ENCODE results near the gene PRR3.

DNA sequence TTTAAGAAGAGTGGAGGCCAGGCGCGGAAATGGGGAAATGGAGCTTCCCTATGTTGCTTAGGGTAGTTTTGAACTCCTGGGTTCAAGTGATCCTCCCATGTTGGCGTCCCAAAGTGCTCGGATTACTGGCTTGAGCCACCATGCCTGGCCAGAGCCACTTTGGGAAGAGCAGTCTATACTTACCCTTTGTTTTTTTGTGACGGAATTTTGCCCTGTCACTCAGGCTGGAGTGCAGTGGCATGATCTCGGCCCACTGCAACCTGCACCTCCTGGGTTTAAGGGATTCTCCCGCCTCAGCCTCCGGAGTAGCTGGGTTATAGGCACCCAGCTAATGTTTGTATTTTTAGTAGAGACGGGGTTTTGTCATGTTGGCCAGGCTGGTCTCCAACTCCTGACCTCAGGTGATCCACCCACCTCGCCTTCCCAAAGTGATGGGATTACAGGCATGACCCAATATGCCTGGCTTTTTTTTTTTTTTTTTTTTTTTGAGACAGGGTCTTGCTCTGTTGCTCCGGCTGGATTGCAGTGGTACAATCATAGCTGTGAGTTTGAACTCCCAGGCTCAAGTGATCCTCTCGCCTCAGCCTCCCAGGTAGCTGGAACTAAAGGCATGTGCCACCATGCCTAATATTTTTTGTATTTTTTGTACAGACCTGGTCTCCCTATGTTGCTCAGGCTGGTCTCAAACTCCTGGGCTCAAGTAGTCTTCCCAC lies 42.0 kb downstream of the PRR3 start:
- TF ChIP-seq EZH2 (IDR thresholded peaks at IDR 0.05) (no peak), CTCF (IDR thresholded peaks at IDR 0.05) (no peak), EZH2phosphoT487 (IDR thresholded peaks at IDR 0.05) (no peak)

Data from neural progenitor cell (in vitro differentiated cells).